Endodermal cell (in vitro differentiated cells): Measurements from ENCODE around the gene AMPH. TPM values are rescaled to one million over a fixed set of nuclear protein-coding genes. Genes with fewer than 3 reads are reported as not detected.

ENCODE experiments used
- DNase-seq: peaks from one replicate; pipeline ENCODE4 v3.0.0-alpha.2; 2017
- H3K27ac ChIP-seq: 2 replicates; pipeline ENCODE4 v1.5.1; 2013; ENCODE audit warnings: mild to moderate bottlenecking, low read depth, low read length, moderate library complexity
- H3K27me3 ChIP-seq: 2 replicates; pipeline ENCODE4 v1.6.1; 2013; ENCODE audit warnings: mild to moderate bottlenecking, low read length, moderate library complexity; ENCODE audit not compliant: insufficient read depth, control insufficient read depth, poor library complexity, severe bottlenecking
- H3K36me3 ChIP-seq: 2 replicates; pipeline ENCODE4 v1.7.0; 2013; ENCODE audit warnings: mild to moderate bottlenecking, low read length, moderate library complexity; ENCODE audit not compliant: control insufficient read depth, insufficient read depth
- H3K4me1 ChIP-seq: one replicate; pipeline ENCODE4 v1.7.0; 2013; ENCODE audit warnings: low read length; ENCODE audit not compliant: control insufficient read depth, insufficient read depth
- H3K4me3 ChIP-seq: 2 replicates; pipeline ENCODE4 v1.5.1; 2013; ENCODE audit warnings: mild to moderate bottlenecking, low read length, moderate library complexity
- H3K9ac ChIP-seq: 2 replicates; pipeline ENCODE4 v1.6.1; 2013; ENCODE audit warnings: mild to moderate bottlenecking, low read length, moderate library complexity; ENCODE audit not compliant: poor library complexity, severe bottlenecking; ENCODE audit errors: extremely low read depth
- H3K9me3 ChIP-seq: 2 replicates; pipeline ENCODE4 v1.6.1; 2013; ENCODE audit warnings: mild to moderate bottlenecking, low read length, moderate library complexity; ENCODE audit not compliant: control insufficient read depth
- H3K27ac Mint-ChIP-seq: 2 replicates; pipeline ENCODE4 v1.8.0; 2020; ENCODE audit warnings: mixed read lengths
- H3K27me3 Mint-ChIP-seq: 2 replicates; pipeline ENCODE4 v1.8.0; 2021; ENCODE audit warnings: mild to moderate bottlenecking, mixed read lengths; ENCODE audit not compliant: insufficient read depth
- H3K36me3 Mint-ChIP-seq: 2 replicates; pipeline ENCODE4 v1.8.0; 2020; ENCODE audit warnings: low read depth, mixed read lengths
- H3K4me1 Mint-ChIP-seq: 2 replicates; pipeline ENCODE4 v1.8.0; 2020; ENCODE audit warnings: mixed read lengths
- H3K4me3 Mint-ChIP-seq: 2 replicates; pipeline ENCODE4 v1.8.0; 2020; ENCODE audit warnings: mild to moderate bottlenecking, moderate library complexity, mixed read lengths
- H3K9me3 Mint-ChIP-seq: 2 replicates; pipeline ENCODE4 v1.8.0; 2020; ENCODE audit warnings: mild to moderate bottlenecking, mixed read lengths
- CTCF ChIP-seq: fragments of 200-600 bp; sonication (generic); conservative IDR thresholded peaks from 2 replicates; pipeline ENCODE4 v1.5.0; 2021; ENCODE audit warnings: antibody characterized with exemption, mild to moderate bottlenecking
- WGBS, 2 experiments: methylation state at CpG; one replicate each; pipeline versions ENCODE4 v1.1.5 to v1.1.7; 2013; ENCODE audit warnings: missing lambda C conversion rate in 2 of 2, mixed read lengths in 1 of 2; ENCODE audit not compliant: insufficient coverage in 1 of 2, insufficient read length in 1 of 2; 5-methylcytosine and 5-hydroxymethylcytosine counted together
- total RNA-seq, 2 donors: library from RNA; stranded (reverse); fragmentation: NEBNext Ultra II Directional in 1 of 2; extraction: Animal tissue kit (Norgen Biotek cat#: 25700) in 1 of 2; gene quantifications; 2 replicates in 1 of 2; 3 replicates in 1 of 2; pipeline ENCODE4 v1.2.1, GENCODE V29; 2021

Gene AMPH
- total RNA-seq, 2 donors from 2014 or later, result 3.5 to 5.5 TPM

- H3K27ac Mint-ChIP-seq, result no peak overlapping the region
- no peak overlapping the region for H3K9ac ChIP-seq
- H3K36me3 Mint-ChIP-seq, result no peaks in the 10 kb centered on the region
- no peak for DNase-seq
- no peak overlapping the region for H3K4me3 ChIP-seq
- TF ChIP-seq CTCF, result peak; percentile 59
- H3K27ac ChIP-seq, result no peak overlapping the region
- H3K9me3 ChIP-seq, result no peaks in the 10 kb centered on the region
- H3K4me3 Mint-ChIP-seq, result no peak overlapping the region
- peaks cover 7% of the 10 kb centered on the region for H3K27me3 ChIP-seq
- H3K27me3 Mint-ChIP-seq, result peaks cover 3% of the 10 kb centered on the region
- no peaks in the 10 kb centered on the region for H3K36me3 ChIP-seq
- H3K4me1 ChIP-seq, result no peaks in the 10 kb centered on the region
- peaks cover 7% of the 10 kb centered on the region for H3K4me1 Mint-ChIP-seq
- H3K9me3 Mint-ChIP-seq, result no peaks in the 10 kb centered on the region
- WGBS, 2 experiments, result 94% methylated on average over 1 of the region's 3 CpGs; no CpG with 5 or more reads in 1 of the 2 experiments
Observed at GRCh38 chr7:38424750-38425463, 206.3 kb downstream of the AMPH start.

- H3K9me3 Mint-ChIP-seq, result no peaks in the 10 kb centered on the region
- peaks cover 19% of the 10 kb centered on the region for H3K27me3 ChIP-seq
Observed at GRCh38 chr7:38413784-38414183, 217.4 kb downstream of the AMPH start.

GRCh38 chr7:38411404-38411803, 219.8 kb downstream of the AMPH start:
- H3K36me3 Mint-ChIP-seq, result no peaks in the 10 kb centered on the region
- WGBS, 2 experiments, result 80 to 86% methylated on average over 1 of the region's 1 CpG
- no peak overlapping the region for H3K9ac ChIP-seq
- H3K4me3 Mint-ChIP-seq, result no peak overlapping the region
- H3K27ac ChIP-seq, result no peak overlapping the region
- H3K4me3 ChIP-seq, result no peak overlapping the region
- peaks cover 24% of the 10 kb centered on the region for H3K27me3 Mint-ChIP-seq
- peak; percentile 72 for DNase-seq
- no peak overlapping the region for H3K27ac Mint-ChIP-seq
- peaks cover 19% of the 10 kb centered on the region for H3K27me3 ChIP-seq
- H3K36me3 ChIP-seq, result no peaks in the 10 kb centered on the region
- TF ChIP-seq CTCF, result peak; percentile 73
- H3K4me1 ChIP-seq, result peaks cover 6% of the 10 kb centered on the region
- H3K4me1 Mint-ChIP-seq, result peaks cover 4% of the 10 kb centered on the region
- no peaks in the 10 kb centered on the region for H3K9me3 ChIP-seq
- H3K9me3 Mint-ChIP-seq, result no peaks in the 10 kb centered on the region

More at GRCh38 chr7:38413784-38414183, 217.4 kb downstream of the AMPH start:
- Mint-ChIP-seq H3K36me3 (no peaks in the 10 kb centered on the region), H3K4me3 (no peak overlapping the region), H3K27ac (no peak overlapping the region), H3K27me3 (peaks cover 22% of the 10 kb centered on the region), H3K4me1 (peaks cover 4% of the 10 kb centered on the region)
- H3K36me3 ChIP-seq, result no peaks in the 10 kb centered on the region
- DNase-seq, result no peak
- TF ChIP-seq CTCF, result no peak
- peaks cover 6% of the 10 kb centered on the region for H3K4me1 ChIP-seq
- no peak overlapping the region for H3K9ac ChIP-seq
- 93 to 100% methylated on average over 3 of the region's 3 CpGs for WGBS, 2 experiments
- H3K9me3 ChIP-seq, result no peaks in the 10 kb centered on the region
- no peak overlapping the region for H3K27ac ChIP-seq
- H3K4me3 ChIP-seq, result no peak overlapping the region
